Measurements from ENCODE around the gene CCDC40.
"Not testable (repeated sequence)": the region's sequence is repeated elsewhere in the genome, so short reads cannot be mapped to it uniquely, and the experiment has no call there.

Gene CCDC40

GRCh38 chr17:80067393-80067986 lies 31.0 kb downstream of the CCDC40 start:
- no peak overlapping the region for H3K4me3 ChIP-seq (ENCODE audit: low read length)

GRCh38 chr17:80068301-80069222 lies 32.1 kb downstream of the CCDC40 start:
- no peak for DNase-seq (ENCODE audit: low read depth, low spot score)
- no peak overlapping the region for H3K4me3 ChIP-seq (ENCODE audit: low read length)

More at GRCh38 chr17:80067393-80067986, 31.0 kb downstream of the CCDC40 start:
- no peak for DNase-seq (ENCODE audit: low read depth, low spot score)

- no peak overlapping the region for H3K4me3 ChIP-seq (ENCODE audit: low read length)
- DNase-seq (ENCODE audit: low read depth, low spot score): no peak
Observed at GRCh38 chr17:80070375-80071115, 34.1 kb downstream of the CCDC40 start.

- no peak overlapping the region for H3K4me3 ChIP-seq (ENCODE audit: low read length)
- DNase-seq (ENCODE audit: low read depth, low spot score): no peak
Observed at GRCh38 chr17:80071116-80071841, 34.8 kb downstream of the CCDC40 start.

- no peak overlapping the region for H3K4me3 ChIP-seq (ENCODE audit: low read length)
- DNase-seq (ENCODE audit: low read depth, low spot score): no peak
Observed at GRCh38 chr17:80072410-80072809, 36.0 kb downstream of the CCDC40 start.

- no peak overlapping the region for H3K4me3 ChIP-seq (ENCODE audit: low read length)
- DNase-seq (ENCODE audit: low read depth, low spot score): no peak
Observed at GRCh38 chr17:80080081-80080480, 43.6 kb downstream of the CCDC40 start.

GRCh38 chr17:80081596-80081995 lies 45.2 kb downstream of the CCDC40 start:
- DNase-seq (ENCODE audit: low read depth, low spot score): no peak
- H3K4me3 ChIP-seq (ENCODE audit: low read length): no peak overlapping the region

- H3K4me3 ChIP-seq (ENCODE audit: low read length): peak overlapping the region; percentile 25
- peak; percentile 68 for DNase-seq (ENCODE audit: low read depth, low spot score)
Observed at GRCh38 chr17:80082403-80083135, 46.1 kb downstream of the CCDC40 start.

- no peak for DNase-seq (ENCODE audit: low read depth, low spot score)
- no peak overlapping the region for H3K4me3 ChIP-seq (ENCODE audit: low read length)
Observed at GRCh38 chr17:80083136-80083661, 46.8 kb downstream of the CCDC40 start.

- H3K4me3 ChIP-seq (ENCODE audit: low read length): no peak overlapping the region
- DNase-seq (ENCODE audit: low read depth, low spot score): no peak
Observed at GRCh38 chr17:80084773-80085172, 48.3 kb downstream of the CCDC40 start.

- no peak for DNase-seq (ENCODE audit: low read depth, low spot score)
- H3K4me3 ChIP-seq (ENCODE audit: low read length): no peak overlapping the region
Observed at GRCh38 chr17:80086081-80086480, 49.6 kb downstream of the CCDC40 start.

- no peak for DNase-seq (ENCODE audit: low read depth, low spot score)
- no peak overlapping the region for H3K4me3 ChIP-seq (ENCODE audit: low read length)
Observed at GRCh38 chr17:80086616-80087015, 50.2 kb downstream of the CCDC40 start.

- DNase-seq (ENCODE audit: low read depth, low spot score): no peak
- no peak overlapping the region for H3K4me3 ChIP-seq (ENCODE audit: low read length)
Observed at GRCh38 chr17:80087346-80088265, 51.2 kb downstream of the CCDC40 start.

- H3K4me3 ChIP-seq (ENCODE audit: low read length): no peak overlapping the region
- no peak for DNase-seq (ENCODE audit: low read depth, low spot score)
Observed at GRCh38 chr17:80089762-80090161, 53.3 kb downstream of the CCDC40 start.

- H3K4me3 ChIP-seq (ENCODE audit: low read length); DNase-seq (ENCODE audit: low read depth, low spot score): not testable (repeated sequence)
Observed at GRCh38 chr17:80090164-80090563, 53.7 kb downstream of the CCDC40 start.

GRCh38 chr17:80091376-80091775 lies 54.9 kb downstream of the CCDC40 start:
- no peak overlapping the region for H3K4me3 ChIP-seq (ENCODE audit: low read length)
- no peak for DNase-seq (ENCODE audit: low read depth, low spot score)

- no peak overlapping the region for H3K4me3 ChIP-seq (ENCODE audit: low read length)
- no peak for DNase-seq (ENCODE audit: low read depth, low spot score)
Observed at GRCh38 chr17:80092959-80093358, 56.5 kb downstream of the CCDC40 start.
